Uterus (tissue), 4 donors: Measurements from ENCODE around the gene ERC2. TPM values are rescaled to one million over a fixed set of nuclear protein-coding genes. Genes with fewer than 3 reads are reported as not detected.

Experiments used
- DNase-seq, 2 donors: peaks; one replicate each; pipeline ENCODE4 v3.0.0-alpha.2; 2019 to 2020
- H3K27ac ChIP-seq, 2 donors: fragments of 200-600 bp; sonication (generic); 1 replicate in 1 of 2; 2 replicates in 1 of 2; pipeline ENCODE4 v1.5.1; 2016 to 2018
- H3K27me3 ChIP-seq, 2 donors: fragments of 200-600 bp; sonication (generic); one replicate each; pipeline ENCODE4 v1.5.1; 2018 to 2019; ENCODE audit warnings: control low read depth in 1 of 2
- H3K36me3 ChIP-seq, 2 donors: fragments of 200-600 bp; sonication (generic); one replicate each; pipeline ENCODE4 v1.5.1; 2019; ENCODE audit warnings: control low read depth in 1 of 2
- H3K4me1 ChIP-seq, 2 donors: fragments of 200-600 bp; sonication (generic); one replicate each; pipeline ENCODE4 v1.5.1; 2018 to 2019; ENCODE audit warnings: control low read depth in 1 of 2
- H3K4me3 ChIP-seq, 2 donors: fragments of 200-600 bp; sonication (generic); 1 replicate in 1 of 2; 2 replicates in 1 of 2; pipeline ENCODE4 v1.5.1; 2018 to 2019; ENCODE audit warnings: mild to moderate bottlenecking in 1 of 2
- H3K9me3 ChIP-seq, 2 donors: fragments of 200-600 bp; sonication (generic); one replicate each; pipeline ENCODE4 v1.5.1; 2019; ENCODE audit warnings: control low read depth in 1 of 2
- CTCF ChIP-seq, 4 experiments: fragments of 200-600 bp in 2 of 4; fragments of 450-650 bp in 2 of 4; sonication (generic) in 2 of 4; IDR thresholded peaks; one replicate each; pipeline ENCODE4 v1.5.1; 2016 to 2019; ENCODE audit warnings: antibody characterized with exemption in 4 of 4, mild to moderate bottlenecking in 2 of 4, moderate library complexity in 1 of 4
- POLR2A ChIP-seq, 2 donors: fragments of 450-650 bp; IDR thresholded peaks; one replicate each; pipeline ENCODE4 v1.6.1; 2016; ENCODE audit warnings: antibody characterized with exemption in 2 of 2, mild to moderate bottlenecking in 1 of 2, moderate library complexity in 1 of 2
- intact Hi-C: fragments of 100-400 bp; cut with DNase I; formaldehyde crosslinking; loops from one replicate; pipeline ENCODE4 v1.15.1; 2023; ENCODE audit warnings: low total_unique reads
- total RNA-seq, 4 donors: library from RNA; depleted of rRNA in 3 of 4; stranded (reverse); fragments of >200 nt in 3 of 4; gene quantifications; one replicate each; pipeline versions ENCODE4 v1.1.0 to v1.2.4, GENCODE V29; 2014 to 2023
- donor health status: DM: yes; HTN: yes; CAD: no.

Gene ERC2
- total RNA-seq, 4 donors from 2014 or later, result 1.7 to 5.5 TPM; not detected in 2

- DNase-seq, result no peak
Observed at GRCh38 chr3:55605443-55606236, 862.6 kb downstream of the ERC2 start.

GRCh38 chr3:55604846-55605245 lies 863.4 kb downstream of the ERC2 start:
- no peak overlapping the region for H3K27ac ChIP-seq
- no peak overlapping the region for H3K4me3 ChIP-seq
- DNase-seq, result no peak
- intact Hi-C loops, result no loop called here
- H3K4me1 ChIP-seq, result no peaks in the 10 kb centered on the region
- H3K27me3 ChIP-seq, result no peaks in the 10 kb centered on the region
- TF ChIP-seq POLR2A (IDR thresholded peaks at IDR 0.05) (no peak), CTCF (IDR thresholded peaks at IDR 0.05) (no peak)
- H3K36me3 ChIP-seq, result no peaks in the 10 kb centered on the region
- no peaks in the 10 kb centered on the region for H3K9me3 ChIP-seq

More at GRCh38 chr3:55605443-55606236, 862.6 kb downstream of the ERC2 start:
- intact Hi-C loops, result no loop called here
- no peaks in the 10 kb centered on the region for H3K27me3 ChIP-seq
- H3K27ac ChIP-seq, result no peak overlapping the region
- TF ChIP-seq POLR2A (IDR thresholded peaks at IDR 0.05) (no peak), CTCF (IDR thresholded peaks at IDR 0.05) (no peak)
- no peaks in the 10 kb centered on the region for H3K36me3 ChIP-seq
- H3K4me1 ChIP-seq, result no peaks in the 10 kb centered on the region
- H3K9me3 ChIP-seq, result no peaks in the 10 kb centered on the region
- no peak overlapping the region for H3K4me3 ChIP-seq

GRCh38 chr3:55604402-55604801 lies 863.9 kb downstream of the ERC2 start:
- TF ChIP-seq CTCF (IDR thresholded peaks at IDR 0.05) (no peak), POLR2A (IDR thresholded peaks at IDR 0.05) (no peak)
- Histone ChIP-seq H3K36me3 (no peaks in the 10 kb centered on the region), H3K4me3 (no peak overlapping the region), H3K27me3 (no peaks in the 10 kb centered on the region), H3K27ac (no peak overlapping the region), H3K4me1 (no peaks in the 10 kb centered on the region), H3K9me3 (no peaks in the 10 kb centered on the region)
- no peak for DNase-seq
- intact Hi-C loops, result no loop called here

- no peak for DNase-seq
- Histone ChIP-seq H3K27me3 (no peaks in the 10 kb centered on the region), H3K9me3 (no peaks in the 10 kb centered on the region), H3K27ac (no peak overlapping the region), H3K36me3 (no peaks in the 10 kb centered on the region), H3K4me3 (no peak overlapping the region), H3K4me1 (no peaks in the 10 kb centered on the region)
- intact Hi-C loops, result no loop called here
- TF ChIP-seq CTCF (IDR thresholded peaks at IDR 0.05) (no peak), POLR2A (IDR thresholded peaks at IDR 0.05) (no peak)
Observed at GRCh38 chr3:55601366-55602080, 866.7 kb downstream of the ERC2 start.

GRCh38 chr3:55598224-55598623 lies 870.0 kb downstream of the ERC2 start:
- Histone ChIP-seq H3K27ac (no peak overlapping the region), H3K9me3 (no peaks in the 10 kb centered on the region), H3K27me3 (no peaks in the 10 kb centered on the region), H3K4me1 (no peaks in the 10 kb centered on the region), H3K36me3 (no peaks in the 10 kb centered on the region), H3K4me3 (no peak overlapping the region)
- TF ChIP-seq CTCF (IDR thresholded peaks at IDR 0.05) (no peak), POLR2A (IDR thresholded peaks at IDR 0.05) (no peak)
- intact Hi-C loops, result no loop called here
- DNase-seq, result no peak
